Effector CD8-positive, alpha-beta T cell (primary cell): ENCODE data around the gene KLHL36.
A peak's percentile ranks its signal among the peaks of the same experiment; 100 is the strongest.

Source experiments
- DNase-seq: peaks from one replicate; lab custom pipeline; 2025; lab: John Stamatoyannopoulos, UW

Gene KLHL36

DNA sequence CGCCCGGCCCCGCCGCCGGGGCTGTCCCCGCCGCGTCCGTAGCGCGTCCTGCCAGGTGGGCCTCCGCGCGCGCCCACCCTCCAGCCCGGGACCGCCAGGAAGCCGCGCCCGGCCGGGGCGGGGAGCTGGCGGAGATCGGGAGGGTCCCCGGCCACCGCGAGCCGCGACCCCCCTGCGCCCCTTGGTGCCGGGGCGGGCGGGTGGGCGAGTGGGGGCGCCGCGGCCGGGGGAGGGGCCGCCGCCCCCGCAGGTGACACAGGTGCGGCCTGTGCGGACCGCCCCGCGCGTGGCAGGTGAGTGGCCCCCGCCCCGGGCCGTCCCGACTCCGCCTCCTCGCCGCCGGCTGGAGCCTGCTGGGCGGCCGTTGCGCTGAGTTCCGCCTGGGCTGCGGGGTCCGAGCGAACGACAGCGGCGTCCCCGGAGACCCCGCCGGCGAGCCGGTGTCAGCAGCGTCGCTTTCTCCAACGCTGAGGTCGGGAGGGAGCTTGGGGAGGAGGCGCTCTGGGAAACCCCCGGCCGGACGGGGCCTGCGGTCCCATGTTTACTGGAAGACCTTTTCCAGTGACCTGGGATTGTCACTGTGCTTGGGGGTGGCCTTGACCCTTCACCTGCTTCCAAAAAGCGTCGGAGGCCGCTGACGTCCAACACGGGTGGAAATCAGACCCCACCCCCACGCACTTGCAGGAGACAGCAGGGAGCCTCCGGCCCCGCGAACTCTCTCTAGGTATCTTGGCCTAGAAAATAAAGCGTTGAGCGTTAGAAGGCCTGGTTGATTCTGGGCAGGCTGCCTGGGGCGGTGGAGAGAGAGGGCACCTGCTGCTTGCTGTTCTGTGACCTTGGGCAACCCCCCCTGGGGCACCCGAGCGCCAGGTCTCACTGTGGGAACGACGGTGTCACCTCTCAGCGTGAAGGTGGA lies 542 bp downstream of the KLHL36 start:
- DNase-seq, result peak; percentile 37

DNA sequence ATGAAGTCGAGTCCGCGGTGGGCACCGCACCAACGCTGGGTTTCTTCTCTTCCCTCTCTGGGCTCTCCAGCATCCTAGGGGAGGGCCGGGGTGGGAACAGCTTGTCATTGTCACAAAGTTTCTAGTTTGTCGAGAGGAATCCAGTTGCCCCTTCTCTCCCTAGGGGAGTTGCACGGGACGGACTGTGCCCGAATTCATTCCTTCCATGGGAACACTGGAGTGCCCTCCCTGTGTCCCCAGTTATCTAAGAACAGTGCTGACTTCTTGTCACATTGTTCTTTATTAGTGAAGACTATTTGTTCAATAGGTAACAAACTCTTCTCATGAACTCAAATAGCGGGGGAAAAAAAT lies 1.2 kb downstream of the KLHL36 start:
- DNase-seq, result no peak

DNA sequence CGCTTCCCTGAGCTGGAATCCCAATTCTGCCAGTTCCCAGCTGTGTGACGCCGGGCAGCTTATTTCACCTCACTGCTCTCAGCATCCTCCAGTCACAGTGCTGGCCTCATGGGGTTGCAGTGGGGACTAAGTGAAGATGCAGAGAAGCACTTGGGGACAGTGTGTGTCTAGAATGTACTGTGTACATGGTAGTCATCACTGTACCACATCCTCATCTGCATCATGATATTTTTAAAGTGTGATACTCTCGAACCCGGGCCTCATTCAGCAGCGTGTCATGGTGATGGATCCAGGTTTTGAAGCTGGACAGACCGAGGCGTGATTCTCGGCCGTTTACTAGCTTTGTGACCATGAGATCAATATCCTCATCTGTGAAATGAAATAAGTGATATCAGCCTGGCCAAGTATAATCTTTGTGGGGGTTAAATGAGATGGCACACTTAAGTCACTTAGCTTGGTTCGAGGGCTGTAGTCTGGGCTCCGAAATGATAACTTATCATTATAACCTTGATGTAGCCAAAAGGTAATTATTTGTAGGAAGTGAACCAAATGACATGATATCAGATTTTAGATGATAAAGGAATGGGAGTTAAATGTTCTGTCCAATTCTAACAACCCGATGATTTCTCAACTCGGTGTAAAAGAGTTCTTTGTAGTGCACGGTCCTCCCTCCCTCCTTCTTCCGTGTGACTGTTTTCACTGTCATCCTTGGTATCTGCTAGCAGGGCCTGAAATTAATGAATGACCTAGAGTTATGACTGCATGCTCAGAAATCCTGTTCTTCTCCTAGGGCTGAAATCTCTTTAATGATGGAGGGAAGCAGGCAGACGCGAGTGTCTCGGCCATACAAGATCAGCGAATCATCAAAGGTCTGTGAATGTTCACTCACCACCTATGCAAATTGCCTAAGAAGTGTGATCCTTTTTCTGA lies 2.0 kb downstream of the KLHL36 start:
- DNase-seq, result no peak

DNA sequence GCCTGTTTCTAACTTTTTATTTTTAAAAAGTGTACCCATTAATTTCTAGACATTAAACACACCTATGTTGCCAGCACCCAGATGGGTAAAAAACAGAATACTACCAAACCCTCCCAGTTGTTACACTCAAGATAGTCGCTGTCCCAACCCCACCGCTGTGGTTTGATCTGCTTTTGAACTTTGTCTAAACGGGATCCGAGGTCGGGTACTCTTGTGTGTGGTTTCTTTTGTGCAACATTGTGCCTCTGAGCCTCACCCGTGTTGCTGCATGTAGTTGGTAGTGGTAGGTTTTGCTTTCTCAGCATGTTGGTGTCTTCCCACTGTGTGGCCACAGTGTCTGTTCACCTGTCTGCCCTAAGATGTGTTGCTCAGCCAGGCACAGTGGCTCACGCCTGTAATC lies 4.3 kb downstream of the KLHL36 start:
- DNase-seq, result peak; percentile 9

DNA sequence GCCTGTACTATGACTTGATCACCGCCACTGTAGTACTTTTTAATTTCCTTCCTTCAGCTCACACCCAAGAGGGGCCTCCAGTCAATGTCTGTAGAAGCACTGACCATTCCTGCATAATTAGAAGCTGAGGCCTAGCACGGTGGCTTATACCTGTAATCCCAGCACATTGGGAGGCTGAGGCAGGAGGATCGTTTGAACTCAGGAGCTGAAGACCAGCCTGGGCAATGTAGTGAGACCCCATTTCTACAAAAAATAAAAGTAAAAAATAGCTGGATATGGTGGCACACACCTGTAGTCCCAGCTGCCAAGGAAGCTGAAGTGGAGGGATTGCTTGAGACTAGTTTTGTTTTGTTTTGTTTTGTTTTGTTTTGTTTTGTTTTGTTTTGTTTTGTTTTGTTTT lies 5.9 kb downstream of the KLHL36 start:
- no peak for DNase-seq

DNA sequence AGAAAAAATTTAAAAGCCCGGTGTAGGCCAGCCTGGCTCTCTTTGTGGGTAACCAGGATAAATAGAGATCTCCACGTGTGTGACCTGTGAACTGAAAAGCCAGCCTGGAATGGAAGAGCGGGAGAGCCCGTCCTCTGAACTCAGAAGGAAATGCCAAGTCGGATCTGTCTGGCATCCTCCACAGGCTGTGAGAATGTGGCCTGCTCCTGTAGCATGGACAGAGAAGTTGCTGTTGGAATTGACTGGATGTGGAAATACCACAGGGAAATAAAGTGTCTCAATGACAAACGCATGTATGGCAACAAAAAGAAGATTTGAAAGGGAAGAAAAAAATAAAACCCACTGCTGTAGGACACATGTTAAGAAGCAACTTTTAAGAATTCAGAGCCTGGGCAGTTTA lies 6.7 kb downstream of the KLHL36 start:
- no peak for DNase-seq

DNA sequence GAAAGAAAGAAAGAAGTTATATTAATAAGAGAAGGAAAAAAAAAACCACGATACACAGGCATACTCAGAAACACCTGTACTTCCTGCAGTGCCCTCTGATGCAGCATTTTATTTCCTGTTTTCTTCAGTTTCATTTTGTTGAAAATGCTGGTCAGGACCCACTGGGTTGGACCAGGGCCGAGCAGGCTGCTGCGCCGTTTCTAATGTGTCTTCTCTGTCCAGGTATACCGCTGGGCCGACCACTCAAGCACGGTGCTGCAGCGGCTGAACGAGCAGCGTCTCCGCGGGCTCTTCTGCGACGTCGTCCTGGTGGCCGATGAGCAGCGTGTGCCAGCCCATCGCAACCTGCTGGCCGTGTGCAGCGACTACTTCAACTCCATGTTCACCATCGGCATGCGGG lies 8.3 kb downstream of the KLHL36 start:
- no peak for DNase-seq

DNA sequence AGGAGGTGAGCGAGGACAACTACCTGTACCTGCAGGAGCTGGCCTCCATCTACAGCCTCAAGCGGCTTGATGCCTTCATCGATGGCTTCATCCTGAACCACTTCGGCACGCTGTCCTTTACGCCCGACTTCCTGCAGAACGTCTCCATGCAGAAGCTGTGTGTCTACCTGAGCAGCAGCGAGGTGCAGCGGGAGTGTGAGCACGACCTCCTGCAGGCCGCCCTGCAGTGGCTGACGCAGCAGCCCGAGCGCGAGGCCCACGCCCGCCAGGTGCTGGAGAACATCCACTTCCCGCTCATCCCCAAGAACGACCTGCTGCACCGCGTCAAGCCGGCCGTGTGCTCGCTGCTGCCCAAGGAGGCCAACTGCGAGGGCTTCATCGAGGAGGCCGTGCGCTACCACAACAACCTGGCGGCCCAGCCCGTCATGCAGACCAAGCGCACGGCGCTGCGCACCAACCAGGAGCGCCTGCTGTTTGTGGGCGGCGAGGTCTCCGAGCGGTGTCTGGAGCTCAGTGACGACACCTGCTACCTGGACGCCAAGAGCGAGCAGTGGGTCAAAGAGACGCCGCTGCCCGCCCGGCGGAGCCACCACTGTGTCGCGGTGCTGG lies 9.0 kb downstream of the KLHL36 start:
- DNase-seq, result no peak

DNA sequence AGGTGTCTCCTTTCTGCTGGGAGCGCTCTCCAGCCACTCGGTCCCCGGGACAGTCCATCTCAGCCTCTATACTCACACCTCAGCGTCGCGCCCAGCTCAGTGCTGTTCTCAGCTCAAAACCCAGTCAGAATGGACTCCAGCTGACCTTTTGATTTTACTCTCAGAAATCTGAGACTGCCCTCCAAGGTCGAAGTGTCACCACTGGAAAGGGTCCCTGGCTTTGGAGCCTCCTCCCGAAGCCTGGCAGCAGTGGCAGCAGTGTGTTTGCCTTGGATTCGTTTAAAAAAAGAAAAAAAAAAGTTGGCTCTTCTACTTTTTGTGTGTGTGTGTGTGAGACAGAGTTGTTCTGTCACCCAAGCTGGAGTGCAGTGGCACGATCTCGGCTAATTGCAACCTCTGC lies 10.4 kb downstream of the KLHL36 start:
- DNase-seq, result no peak

DNA sequence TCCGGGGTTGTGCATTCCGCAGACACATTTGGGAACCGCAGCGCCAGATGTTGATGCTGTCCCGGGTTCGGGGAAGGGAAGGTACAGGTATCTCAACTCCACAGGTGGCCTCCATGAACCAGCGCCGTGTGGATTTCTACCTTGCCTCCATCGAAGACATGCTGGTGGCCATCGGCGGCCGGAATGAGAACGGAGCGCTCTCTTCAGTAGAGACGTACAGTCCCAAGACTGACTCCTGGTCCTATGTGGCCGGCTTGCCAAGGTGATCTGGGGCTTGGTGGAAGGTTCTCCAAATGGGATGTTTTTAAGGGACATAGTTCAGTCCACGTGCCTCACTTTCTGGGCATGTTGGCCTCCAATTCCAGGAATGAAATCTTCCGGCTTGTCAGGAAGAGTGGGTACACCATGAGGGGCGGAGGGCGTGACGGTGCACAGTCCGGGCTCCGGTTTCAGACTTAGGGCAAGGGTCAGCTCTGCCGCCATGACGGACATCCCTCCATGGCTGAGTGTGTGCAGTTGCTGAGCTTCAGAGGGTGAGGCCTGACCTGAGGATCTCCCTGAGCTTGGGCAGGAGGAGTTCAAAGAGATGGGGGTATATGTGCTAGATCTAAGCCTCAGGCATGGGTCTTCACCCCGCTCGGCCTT lies 11.5 kb downstream of the KLHL36 start:
- no peak for DNase-seq

DNA sequence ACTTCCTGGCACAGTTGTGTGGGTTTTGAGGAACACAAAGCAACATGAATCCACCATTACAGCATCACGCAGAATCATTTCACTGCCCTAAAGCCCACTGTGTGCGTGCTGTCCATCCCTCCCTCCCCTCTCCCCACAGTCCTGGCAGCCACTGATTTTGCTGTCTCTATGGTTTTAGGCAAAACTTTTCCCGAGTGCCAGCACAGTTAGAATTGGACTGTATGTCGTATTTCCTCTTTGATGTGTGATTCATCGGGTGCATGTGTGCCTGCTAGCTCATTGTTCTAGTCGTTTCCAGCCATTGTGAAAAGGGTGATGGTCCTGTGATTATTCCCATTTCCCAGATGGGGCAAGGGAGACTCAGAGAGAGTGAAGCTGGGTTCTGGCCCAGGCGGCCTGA lies 12.7 kb downstream of the KLHL36 start:
- no peak for DNase-seq

DNA sequence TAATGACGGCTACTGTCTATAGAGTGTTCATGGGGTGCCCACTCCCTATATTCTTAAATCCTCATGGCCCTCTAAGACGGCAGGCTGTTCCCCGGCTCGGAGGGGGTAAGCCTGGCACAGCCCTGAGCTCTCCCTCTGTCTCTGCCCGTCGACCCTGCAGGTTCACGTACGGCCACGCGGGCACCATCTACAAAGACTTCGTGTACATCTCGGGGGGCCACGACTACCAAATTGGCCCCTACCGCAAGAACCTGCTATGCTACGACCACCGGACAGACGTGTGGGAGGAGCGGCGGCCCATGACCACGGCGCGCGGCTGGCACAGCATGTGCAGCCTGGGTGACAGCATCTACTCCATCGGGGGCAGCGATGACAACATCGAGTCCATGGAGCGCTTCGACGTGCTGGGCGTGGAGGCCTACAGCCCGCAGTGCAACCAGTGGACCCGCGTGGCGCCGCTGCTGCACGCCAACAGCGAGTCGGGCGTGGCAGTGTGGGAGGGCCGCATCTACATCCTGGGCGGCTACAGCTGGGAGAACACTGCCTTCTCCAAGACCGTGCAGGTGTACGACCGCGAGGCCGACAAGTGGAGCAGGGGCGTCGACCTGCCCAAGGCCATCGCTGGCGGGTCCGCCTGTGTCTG lies 13.2 kb downstream of the KLHL36 start:
- no peak for DNase-seq

DNA sequence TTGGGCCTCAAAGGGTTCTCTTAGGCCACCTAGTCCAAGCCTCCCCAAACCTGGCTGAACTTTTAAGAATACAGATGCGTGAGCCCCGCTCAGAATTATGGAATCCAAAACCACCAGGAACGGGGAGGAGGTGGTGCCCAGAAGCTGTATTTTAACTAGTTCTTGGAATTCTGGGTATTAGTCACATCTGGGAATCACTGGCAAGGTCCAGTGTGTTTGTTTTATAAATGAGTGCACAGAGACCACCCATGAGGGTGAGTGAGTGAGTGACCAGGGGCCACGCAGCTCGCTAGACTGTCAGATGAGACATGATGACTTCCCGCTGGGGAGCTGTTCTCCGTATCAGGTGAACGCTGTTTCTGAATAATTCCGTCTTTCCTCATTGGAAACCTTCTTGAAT lies 14.2 kb downstream of the KLHL36 start:
- no peak for DNase-seq

DNA sequence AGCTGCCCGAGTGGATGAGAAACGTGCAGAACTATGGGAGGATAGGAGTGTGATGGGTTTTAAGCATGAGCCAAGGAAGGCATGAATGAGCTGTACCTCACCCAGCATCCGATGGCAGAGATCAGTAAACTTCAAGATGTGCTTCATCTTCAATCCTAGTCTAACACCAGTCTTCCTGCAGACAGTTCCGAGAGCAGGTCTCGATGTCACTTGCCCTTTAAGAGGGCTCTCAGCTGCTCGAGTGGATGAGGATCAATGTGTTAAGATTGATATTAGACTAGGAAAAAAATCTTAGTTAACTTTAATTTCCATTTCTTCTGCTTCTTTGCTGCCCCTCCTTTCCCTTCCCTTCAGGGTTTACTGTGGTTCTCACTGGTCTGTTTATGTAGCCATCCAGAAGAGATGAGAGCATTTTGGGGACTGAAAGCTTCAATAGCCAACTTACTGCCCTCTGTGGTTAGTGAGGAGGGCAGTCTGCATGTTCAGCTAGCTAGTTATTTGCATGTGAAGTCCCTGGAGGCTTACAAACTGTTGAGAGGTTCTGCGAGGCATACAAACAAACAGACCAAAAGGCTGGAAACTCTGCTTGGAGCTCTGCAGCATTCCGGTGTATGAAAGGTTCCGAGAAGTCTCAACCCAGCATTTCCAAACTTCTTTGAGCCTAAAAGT lies 15.3 kb downstream of the KLHL36 start:
- no peak for DNase-seq

DNA sequence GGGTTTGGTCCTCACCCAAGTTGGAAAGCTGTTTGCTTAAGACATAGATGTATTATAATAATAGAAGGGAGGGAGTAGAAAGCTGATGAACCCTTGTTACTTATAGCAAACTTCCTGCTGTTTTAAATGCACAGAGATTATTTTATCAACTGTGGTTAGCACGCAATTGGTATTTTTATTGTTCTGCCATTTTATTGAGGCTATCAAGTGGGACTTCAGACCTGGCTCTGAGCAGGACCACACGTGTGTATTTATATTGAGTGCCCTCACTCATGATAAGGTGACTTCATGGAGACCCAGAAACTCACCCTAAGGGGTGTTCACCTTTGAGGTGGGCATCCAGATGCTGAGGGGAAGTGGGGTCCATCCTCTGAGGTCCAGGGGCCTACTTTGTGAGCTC lies 17.0 kb downstream of the KLHL36 start:
- DNase-seq, result no peak

DNA sequence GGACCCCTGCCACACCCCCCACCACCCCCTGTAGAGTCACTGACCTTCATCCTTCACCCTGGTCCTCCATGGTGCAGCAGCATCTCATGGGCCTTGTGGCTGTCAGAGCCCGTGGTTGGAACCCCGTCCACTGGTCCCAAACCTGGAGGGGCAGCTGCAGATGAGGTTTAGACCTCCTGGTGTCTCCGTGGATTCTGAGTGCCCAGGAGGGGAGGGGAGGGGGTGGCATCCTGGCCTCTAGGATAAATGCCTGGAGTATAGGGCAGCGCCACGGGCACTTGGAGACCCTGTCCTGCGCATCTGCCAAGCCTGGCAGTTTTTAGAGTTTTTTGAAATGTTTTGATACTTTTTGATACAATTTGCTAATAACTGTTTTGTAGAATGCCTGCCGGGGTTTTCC lies 17.5 kb downstream of the KLHL36 start:
- DNase-seq, result no peak

DNA sequence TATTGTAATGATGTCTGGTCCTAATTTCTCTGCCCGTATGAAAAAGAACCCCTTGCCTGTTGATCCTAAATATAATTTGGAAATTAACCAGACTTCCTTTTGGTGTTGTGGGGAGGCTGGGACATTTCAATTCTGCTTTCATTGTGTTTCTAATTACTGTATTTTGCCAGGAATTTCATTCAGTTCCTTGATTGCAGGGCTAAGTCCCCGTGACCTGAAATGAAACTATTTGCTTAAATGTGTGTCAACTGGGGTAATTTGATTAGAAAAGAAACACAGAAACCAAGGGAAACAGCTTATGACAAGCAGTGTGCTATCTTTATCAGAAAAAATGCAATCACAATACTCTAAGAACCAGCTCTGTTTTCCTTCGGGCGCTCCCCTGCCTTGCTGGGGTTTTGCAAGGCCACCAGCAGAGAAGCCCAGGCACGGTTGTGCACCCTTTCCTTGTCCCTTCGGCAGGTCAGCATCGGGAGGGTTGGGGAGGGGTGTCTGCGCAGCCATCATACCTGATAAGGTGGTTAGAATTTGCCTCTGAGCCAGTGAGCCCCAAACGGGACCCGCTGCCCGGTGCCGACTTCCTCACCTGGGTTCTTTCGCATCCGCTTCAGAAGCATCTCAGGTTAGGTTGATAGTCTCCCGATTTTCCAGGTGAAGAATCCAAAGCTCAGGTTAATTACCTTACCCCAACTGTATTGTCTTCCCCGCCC lies 19.4 kb downstream of the KLHL36 start:
- DNase-seq, result no peak

DNA sequence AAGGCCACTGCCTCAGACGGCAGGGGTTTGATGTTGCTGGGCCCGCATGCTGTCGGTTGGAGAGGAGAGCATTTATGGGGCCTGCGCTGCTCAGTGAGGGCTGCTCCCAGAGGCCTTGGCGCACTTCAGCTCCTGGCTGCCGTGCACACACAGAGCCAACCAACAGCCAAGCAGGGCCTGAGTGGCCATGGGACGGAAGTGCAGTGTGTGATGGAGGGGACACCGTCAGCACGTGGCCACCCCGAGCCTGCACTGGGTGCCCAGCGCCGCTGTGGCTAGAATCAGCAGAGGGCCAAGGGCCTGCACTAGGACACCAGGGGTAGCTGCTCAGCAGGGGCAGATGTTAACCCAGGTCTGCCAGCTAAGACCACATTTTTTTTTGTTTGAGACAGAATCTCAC lies 21.8 kb downstream of the KLHL36 start:
- DNase-seq, result no peak

DNA sequence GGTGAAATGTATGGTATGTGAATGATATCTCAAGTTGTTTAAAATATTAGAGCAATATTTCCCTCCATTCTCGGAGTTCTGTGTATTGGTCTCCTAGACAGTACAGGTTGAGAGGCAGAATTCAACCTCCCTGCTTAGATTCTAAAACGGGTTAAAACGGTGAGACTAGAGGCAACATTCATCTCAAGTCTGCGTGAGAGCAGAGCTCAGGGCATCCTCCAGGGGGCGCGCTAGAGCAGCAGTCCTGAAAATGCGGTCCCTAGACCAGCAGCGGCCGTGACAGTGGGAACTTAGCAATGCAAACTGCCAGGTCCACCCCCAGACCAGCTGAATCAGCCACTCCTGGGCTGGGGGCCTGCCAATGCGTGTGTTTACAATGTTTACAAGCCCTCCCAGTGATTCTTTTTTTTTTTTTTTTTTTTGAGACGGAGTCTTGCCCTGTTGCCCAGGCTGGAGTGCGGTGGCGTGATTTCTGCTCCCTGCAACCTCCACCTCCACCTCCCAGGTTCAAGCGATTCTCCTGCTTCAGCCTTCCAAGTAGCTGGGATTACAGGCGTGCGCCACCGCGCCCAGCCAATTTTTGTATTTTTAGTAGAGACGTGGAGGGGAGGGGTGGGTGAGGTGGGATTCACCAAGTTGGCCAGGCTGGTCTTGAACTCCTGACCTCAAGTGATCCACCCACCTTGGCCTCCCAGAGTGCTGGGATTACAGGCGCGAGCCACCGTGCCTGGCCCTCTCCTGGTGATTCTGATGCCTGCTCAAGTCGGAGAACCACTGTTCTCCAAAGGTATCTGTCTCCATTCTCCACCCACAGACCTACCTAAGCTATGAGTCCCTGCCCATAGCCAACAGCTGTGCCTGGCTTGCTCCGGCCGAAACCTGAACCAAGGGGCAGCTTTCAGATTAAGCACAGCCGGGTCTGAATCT lies 24.2 kb downstream of the KLHL36 start:
- peak; percentile 73 for DNase-seq
